HEK293T (cell line): ENCODE measurements around the gene CHMP5.

Source experiments
- BHLHE40 ChIP-seq: fragments of 450-650 bp; IDR thresholded peaks from 2 replicates; pipeline ENCODE4 v1.6.1; 2016; ENCODE audit warnings: mild to moderate bottlenecking, moderate library complexity, borderline replicate concordance
- ELF4 ChIP-seq: fragments of 450-650 bp; IDR thresholded peaks from 2 replicates; pipeline ENCODE4 v1.6.1; 2017; ENCODE audit warnings: antibody characterized with exemption
- FOXK2 ChIP-seq: fragments of 450-650 bp; IDR thresholded peaks from 2 replicates; pipeline ENCODE4 v1.6.1; 2016; ENCODE audit warnings: mild to moderate bottlenecking
- FOXM1 ChIP-seq: fragments of 450-650 bp; IDR thresholded peaks from 2 replicates; pipeline ENCODE4 v1.6.1; 2017; ENCODE audit warnings: mild to moderate bottlenecking, borderline replicate concordance
- HDGF ChIP-seq: fragments of 450-650 bp; IDR thresholded peaks from 2 replicates; pipeline ENCODE4 v1.6.1; 2017; ENCODE audit warnings: antibody characterized with exemption, borderline replicate concordance
- SP1 ChIP-seq: fragments of 450-650 bp; IDR thresholded peaks from 2 replicates; pipeline ENCODE4 v1.6.1; 2017
- ZNF384 ChIP-seq: fragments of 450-650 bp; IDR thresholded peaks from 2 replicates; pipeline ENCODE4 v1.6.1; 2016

- no peak for TF ChIP-seq ZNF384
- TF ChIP-seq ELF4, result no peak
- no peak for TF ChIP-seq BHLHE40
- TF ChIP-seq SP1, result no peak
- TF ChIP-seq FOXM1, result no peak
- TF ChIP-seq FOXK2, result no peak
- no peak for TF ChIP-seq HDGF
Measured at GRCh38 chr9:33318781-33319180, 53.9 kb downstream of the CHMP5 start.
